Measurements from ENCODE around the gene CYTIP. TPM values are rescaled to one million over a fixed set of nuclear protein-coding genes. Genes with fewer than 3 reads are reported as not detected.

Gene CYTIP
- total RNA-seq, 1 donor from 2014 or later, result 40.5 TPM

- no peak for DNase-seq
- no peak for ATAC-seq
- intact Hi-C loops (cut with DNase I), result no loop called here
- H3K4me3 ChIP-seq, result no peak overlapping the region
- no peaks in the 10 kb centered on the region for H3K36me3 ChIP-seq
- no peak for TF ChIP-seq CTCF (IDR thresholded peaks at IDR 0.05)
- H3K9me3 ChIP-seq, result no peaks in the 10 kb centered on the region
- no peaks in the 10 kb centered on the region for H3K4me1 ChIP-seq
- peak overlapping the region; percentile 83 for H3K27ac ChIP-seq
- H3K27me3 ChIP-seq (ENCODE audit: low read depth), result no peaks in the 10 kb centered on the region
These were observed 25.8 kb upstream of the CYTIP start for GRCh38 chr2:157469726-157470125.

GRCh38 chr2:157468931-157469708 lies 25.2 kb upstream of the CYTIP start:
- DNase-seq (no peak), ATAC-seq (peak; percentile 82)
- intact Hi-C loops (cut with DNase I), result no loop called here

GRCh38 chr2:157466764-157467163 lies 22.9 kb upstream of the CYTIP start:
- DNase-seq (no peak), ATAC-seq (no peak)
- intact Hi-C loops (cut with DNase I), result no loop called here
- Histone ChIP-seq H3K27me3 (ENCODE audit: low read depth) (no peaks in the 10 kb centered on the region), H3K9me3 (no peaks in the 10 kb centered on the region), H3K27ac (no peak overlapping the region), H3K36me3 (no peaks in the 10 kb centered on the region), H3K4me1 (no peaks in the 10 kb centered on the region), H3K4me3 (no peak overlapping the region)
- no peak for TF ChIP-seq CTCF (IDR thresholded peaks at IDR 0.05)

More at GRCh38 chr2:157468931-157469708, 25.2 kb upstream of the CYTIP start:
- Histone ChIP-seq H3K4me1 (no peaks in the 10 kb centered on the region), H3K27me3 (ENCODE audit: low read depth) (no peaks in the 10 kb centered on the region), H3K27ac (peak overlapping the region; percentile 83), H3K36me3 (no peaks in the 10 kb centered on the region), H3K9me3 (no peaks in the 10 kb centered on the region), H3K4me3 (peak overlapping the region; percentile 20)
- no peak for TF ChIP-seq CTCF (IDR thresholded peaks at IDR 0.05)

GRCh38 chr2:157465554-157465953 lies 21.7 kb upstream of the CYTIP start:
- TF ChIP-seq CTCF (IDR thresholded peaks at IDR 0.05), result no peak
- H3K27ac ChIP-seq, result no peak overlapping the region
- H3K4me1 ChIP-seq, result no peaks in the 10 kb centered on the region
- H3K9me3 ChIP-seq, result no peaks in the 10 kb centered on the region
- H3K27me3 ChIP-seq (ENCODE audit: low read depth), result no peaks in the 10 kb centered on the region
- no peak overlapping the region for H3K4me3 ChIP-seq
- H3K36me3 ChIP-seq, result no peaks in the 10 kb centered on the region
- intact Hi-C loops (cut with DNase I), result no loop called here
- no peak for DNase-seq
- no peak for ATAC-seq

GRCh38 chr2:157463002-157463401 lies 19.1 kb upstream of the CYTIP start:
- no peak overlapping the region for H3K4me3 ChIP-seq
- H3K36me3 ChIP-seq, result no peaks in the 10 kb centered on the region
- no peak overlapping the region for H3K27ac ChIP-seq
- no peak for ATAC-seq
- TF ChIP-seq CTCF (IDR thresholded peaks at IDR 0.05), result no peak
- intact Hi-C loops (cut with DNase I), result no loop called here
- H3K9me3 ChIP-seq, result no peaks in the 10 kb centered on the region
- DNase-seq, result no peak
- no peaks in the 10 kb centered on the region for H3K27me3 ChIP-seq (ENCODE audit: low read depth)
- H3K4me1 ChIP-seq, result no peaks in the 10 kb centered on the region

All from lower lobe of right lung (tissue), 2 donors.